ENCODE measurements around the gene GSK3A.

The GSK3A gene

GRCh38 chr19:42199440-42200115 is 42.8 kb downstream of the GSK3A start:
- DNase-seq (ENCODE audit: low spot score) = no peak

- DNase-seq (ENCODE audit: low spot score) = no peak
Measured at GRCh38 chr19:42198676-42199439, 43.5 kb downstream of the GSK3A start.

- DNase-seq (ENCODE audit: low spot score) = no peak
Measured at GRCh38 chr19:42197375-42197817, 45.0 kb downstream of the GSK3A start.

GRCh38 chr19:42196011-42197001 is 46.1 kb downstream of the GSK3A start:
- DNase-seq (ENCODE audit: low spot score) = no peak

- no peak for DNase-seq (ENCODE audit: low spot score)
Measured at GRCh38 chr19:42193706-42194105, 48.7 kb downstream of the GSK3A start.

GRCh38 chr19:42193294-42193693 is 49.1 kb downstream of the GSK3A start:
- no peak for DNase-seq (ENCODE audit: low spot score)

- no peak for DNase-seq (ENCODE audit: low spot score)
Measured at GRCh38 chr19:42191855-42192254, 50.5 kb downstream of the GSK3A start.

- DNase-seq (ENCODE audit: low spot score) = no peak
Measured at GRCh38 chr19:42191330-42191729, 51.1 kb downstream of the GSK3A start.

- DNase-seq (ENCODE audit: low spot score) = no peak
Measured at GRCh38 chr19:42189133-42189532, 53.3 kb downstream of the GSK3A start.

- DNase-seq (ENCODE audit: low spot score) = no peak
Measured at GRCh38 chr19:42188665-42189064, 53.7 kb downstream of the GSK3A start.

- no peak for DNase-seq (ENCODE audit: low spot score)
Measured at GRCh38 chr19:42185277-42185676, 57.1 kb downstream of the GSK3A start.

- peak; percentile 76 for DNase-seq (ENCODE audit: low spot score)
Measured at GRCh38 chr19:42184401-42184861, 58.0 kb downstream of the GSK3A start.

Measured in HuH-7.5 (cell line).